HG02588 (cell line): ENCODE results near the gene ZNF45.
A peak's percentile ranks its signal among the peaks of the same experiment; 100 is the strongest.
"Not testable (repeated sequence)": the region's sequence is repeated elsewhere in the genome, so short reads cannot be mapped to it uniquely, and the experiment has no call there.

ENCODE experiments used
- ATAC-seq: cut with Tn5 transposase; IDR thresholded peaks from one replicate; pipeline ENCODE4 v1.9.1; 2021; ENCODE audit warnings: mild to moderate bottlenecking, moderate library complexity; ENCODE audit not compliant: unreplicated experiment

ZNF45 gene

DNA sequence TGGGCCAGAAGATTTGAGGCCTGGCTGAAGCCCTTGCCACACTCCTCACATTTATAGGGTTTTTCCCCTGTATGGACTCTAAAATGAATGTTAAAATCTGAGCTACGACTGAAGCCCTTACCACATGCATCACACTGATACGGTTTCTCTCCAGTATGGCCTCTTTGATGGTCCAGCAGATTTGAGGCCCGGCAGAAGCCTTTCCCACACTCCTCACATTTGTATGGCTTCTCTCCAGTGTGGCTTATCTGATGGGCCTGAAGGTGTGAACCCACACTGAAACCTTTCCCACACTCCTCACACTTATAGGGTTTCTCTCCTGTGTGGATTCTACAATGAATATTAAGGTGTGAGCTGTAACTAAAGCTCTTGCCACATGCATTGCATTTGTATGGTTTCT, 21.0 kb downstream of the ZNF45 start:
- no peak for ATAC-seq

DNA sequence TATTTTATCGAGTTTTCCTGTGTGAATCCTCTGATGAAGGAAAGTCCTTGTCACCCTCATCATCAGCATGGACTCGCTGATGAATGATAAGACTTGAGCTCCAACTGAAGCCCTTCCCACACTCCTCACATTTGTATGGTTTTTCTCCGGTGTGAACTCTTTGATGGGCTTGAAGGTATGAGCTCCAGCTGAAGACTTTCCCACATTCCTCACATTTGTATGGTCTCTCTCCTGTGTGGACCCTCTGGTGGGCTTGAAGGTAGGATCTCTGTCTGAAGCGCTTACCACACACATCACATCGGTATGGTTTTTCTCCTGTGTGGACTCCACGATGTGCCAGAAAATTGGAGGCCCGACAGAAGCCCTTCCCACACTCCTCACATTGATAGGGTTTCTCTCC, 21.7 kb downstream of the ZNF45 start:
- ATAC-seq = no peak

DNA sequence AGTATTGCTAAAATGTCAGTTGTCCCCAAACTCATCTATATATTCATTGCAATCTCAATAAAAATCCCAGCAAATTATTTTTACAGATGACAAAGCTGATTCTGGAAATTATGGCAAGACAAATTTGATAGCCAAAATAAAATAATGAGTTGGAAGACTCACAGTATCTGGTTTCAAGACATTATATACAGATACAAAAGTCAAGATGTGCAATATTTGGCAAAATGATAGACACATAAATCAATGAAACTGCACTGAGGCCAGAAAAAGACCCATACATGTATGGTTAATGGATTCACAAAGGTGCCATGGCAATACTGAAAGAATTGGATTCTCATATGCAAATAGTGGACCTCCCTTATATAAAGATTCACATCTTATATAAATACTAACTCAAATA, 24.2 kb downstream of the ZNF45 start:
- no peak for ATAC-seq

DNA sequence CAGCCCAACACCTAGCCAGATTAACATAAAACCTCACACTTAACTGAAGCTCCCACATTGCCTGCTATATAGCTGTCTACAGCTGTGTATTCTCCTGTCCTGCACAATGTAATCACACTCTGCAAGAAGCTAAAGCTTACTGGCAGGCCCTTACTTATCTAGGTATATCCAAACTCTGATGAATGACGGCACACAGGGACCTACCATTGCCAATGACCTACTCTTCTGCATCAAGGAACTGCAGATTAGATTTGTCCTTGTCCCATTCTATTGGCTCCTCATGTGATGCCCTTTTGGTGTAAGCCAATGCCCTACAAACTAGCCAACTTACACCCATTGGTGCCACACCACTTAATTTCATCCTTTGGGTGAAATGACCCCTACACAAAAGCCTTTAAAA, 26.4 kb downstream of the ZNF45 start:
- ATAC-seq = no peak

DNA sequence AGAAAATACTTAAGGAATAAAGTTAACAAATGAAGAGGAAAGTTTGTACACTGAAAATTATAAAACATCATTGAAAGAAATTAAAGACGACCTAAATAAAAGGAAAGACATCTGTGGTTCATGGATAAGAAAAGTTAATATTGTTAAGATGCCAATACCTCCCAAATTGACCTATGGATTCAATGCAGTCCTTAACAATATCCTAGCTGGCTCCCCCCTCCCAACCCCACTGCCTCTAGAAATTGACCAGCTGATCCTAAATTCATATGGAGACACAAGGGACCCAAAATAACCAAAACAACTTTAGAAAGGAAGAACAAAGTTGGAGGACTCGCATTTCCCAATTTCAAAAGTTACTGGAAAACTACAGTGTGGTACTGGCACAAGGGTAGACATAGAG, 28.3 kb downstream of the ZNF45 start:
- no peak for ATAC-seq

DNA sequence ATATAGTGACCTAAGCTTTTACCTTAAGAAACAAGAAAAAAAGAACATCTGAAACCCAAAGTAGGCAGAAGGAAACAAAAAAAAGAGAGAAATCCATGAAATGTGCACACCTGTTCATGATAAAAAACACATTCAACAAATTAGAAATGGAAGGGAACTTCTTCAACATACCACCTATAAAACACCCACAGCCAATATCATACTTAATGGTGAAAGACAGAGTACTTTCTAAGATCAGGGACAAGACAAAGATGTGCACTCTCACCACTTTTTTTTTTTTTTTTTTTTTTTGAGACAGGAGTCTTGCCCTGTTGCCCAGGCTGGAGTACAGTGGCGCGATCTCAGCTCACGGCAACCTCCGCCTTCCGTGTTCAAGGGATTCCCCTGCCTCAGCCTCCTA, 29.2 kb downstream of the ZNF45 start:
- ATAC-seq = no peak

DNA sequence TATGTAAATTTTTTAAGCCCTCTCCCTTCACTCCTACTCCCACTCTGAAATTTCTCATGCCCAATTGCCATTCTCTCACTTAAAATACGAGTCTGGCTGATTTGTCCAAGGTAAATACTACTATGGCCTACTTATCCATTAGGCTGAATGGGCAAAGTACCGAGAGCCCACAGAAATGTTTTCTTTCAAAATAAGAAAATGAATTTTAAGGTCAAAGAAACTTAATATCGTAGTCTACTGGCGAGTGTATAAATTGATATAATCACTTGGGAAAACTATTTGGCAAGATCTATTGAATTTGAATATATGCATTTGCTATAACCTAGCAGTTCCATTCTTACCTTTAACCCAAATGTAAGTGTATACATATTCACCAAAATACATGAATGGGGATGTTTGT, 32.7 kb downstream of the ZNF45 start:
- ATAC-seq = no peak

DNA sequence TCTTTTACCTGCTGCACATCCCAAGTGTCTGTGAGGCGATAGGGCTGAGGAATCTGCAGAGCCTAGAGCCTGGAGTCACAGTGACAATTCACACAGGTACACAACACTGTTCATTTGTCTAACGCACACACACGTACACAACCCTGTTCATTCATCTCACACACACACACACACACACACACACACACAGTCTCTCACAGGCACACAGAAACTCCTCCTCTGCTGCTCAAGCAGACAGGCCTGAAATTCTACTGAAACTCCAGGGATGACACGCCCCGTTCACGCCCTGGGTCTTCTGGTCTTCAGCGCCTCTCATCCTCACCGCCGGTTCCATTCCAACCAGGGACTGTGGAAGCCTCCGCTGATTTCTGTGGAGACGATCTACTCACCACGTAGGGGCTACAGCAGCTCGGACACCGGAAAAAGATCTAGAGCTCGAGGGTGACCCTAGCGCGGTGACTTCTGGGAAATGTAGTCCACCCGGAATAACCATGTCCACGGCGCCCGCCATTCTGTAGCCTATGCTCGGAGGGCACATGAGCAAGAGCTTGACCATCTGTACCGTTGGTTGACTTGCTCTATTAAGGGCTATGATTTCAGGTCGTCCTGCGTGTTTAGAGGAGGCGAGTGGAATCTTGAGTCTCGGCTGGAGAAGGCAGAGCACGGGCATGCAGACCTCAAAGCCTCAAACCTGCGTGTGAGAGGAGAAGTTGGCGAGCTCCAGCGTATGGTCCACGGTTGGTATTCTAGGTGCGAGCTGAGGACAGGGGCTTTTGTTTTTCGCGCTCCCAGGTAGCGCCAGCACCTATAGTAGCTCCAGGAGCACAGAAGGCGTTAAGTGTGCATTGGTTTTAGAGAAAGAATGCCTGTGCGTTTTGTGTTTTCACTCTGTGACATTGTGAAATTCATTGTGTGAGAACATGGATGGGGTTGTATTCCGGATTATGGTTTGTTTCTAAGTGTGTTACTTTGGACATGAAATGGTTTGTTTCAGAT, 33.4 kb downstream of the ZNF45 start:
- ATAC-seq = peak; percentile 67

DNA sequence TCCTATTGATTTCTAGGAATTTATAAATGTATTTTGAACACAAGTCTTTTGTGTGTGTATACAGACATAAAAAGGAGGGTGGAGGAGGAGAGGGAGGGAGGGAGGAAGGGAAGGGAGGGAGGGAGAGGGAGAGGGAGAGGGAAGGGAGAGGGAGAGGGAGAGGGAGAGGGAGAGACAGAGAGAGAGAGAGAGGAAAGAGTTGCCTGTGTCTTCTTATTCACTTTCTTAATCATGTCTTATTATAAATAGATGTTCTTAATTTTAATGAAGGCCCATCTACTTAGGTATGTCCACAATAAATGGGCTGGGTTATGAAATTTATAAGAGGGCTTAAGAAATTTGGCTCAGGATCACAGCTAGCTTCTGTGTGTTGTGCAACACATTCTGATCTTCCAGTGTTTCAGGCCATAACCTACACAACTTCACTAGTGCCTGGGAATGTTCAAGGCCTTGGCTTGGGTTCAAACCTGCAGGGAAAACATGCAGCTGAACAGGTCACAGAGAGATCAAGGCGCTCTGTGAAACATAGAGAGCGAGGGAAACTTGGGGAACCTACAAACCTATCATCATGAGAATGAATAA, 39.3 kb downstream of the ZNF45 start:
- ATAC-seq = no peak

DNA sequence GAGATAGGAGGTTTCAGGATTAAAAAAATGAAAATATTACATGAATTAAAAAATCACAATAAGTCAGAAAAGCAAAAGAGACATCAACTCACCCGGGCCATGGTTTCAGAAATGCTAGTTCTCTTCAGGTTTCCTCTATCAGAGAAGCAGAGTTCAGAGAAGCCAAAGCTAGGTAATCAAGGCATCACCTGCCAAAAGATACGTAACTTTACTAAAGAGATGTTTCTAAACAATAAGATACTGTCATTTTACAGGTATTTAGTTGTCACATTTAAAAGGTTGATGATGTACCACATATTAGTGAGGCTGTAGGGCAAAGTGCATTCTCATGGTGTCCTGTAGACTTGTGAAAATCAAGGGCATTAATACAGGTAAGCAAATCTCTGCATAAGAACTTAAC, 51.2 kb downstream of the ZNF45 start, which contains the start of gene ZNF404:
Gene ZNF404, minus strand, starts transcription at position 101 of the 400 bp plus-strand sequence.
- no peak for ATAC-seq

DNA sequence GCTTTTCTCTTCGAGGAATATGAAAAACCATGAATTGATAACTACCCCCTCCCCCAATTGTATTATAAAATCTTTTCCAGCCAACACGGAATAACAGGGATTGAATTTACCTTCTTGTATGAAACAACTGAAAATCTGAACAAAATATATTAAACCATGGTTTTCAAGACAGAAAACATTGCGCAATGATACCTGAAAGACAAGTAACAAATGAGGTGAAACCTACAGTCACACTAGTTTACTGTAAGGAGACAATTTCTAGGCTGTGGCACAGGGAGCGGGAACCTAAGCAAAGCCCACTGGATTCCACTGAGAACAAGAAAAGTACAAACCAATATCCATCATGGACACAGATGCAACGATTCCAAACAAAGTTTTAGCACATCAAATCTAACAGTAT, 54.6 kb downstream of the ZNF45 start:
- no peak for ATAC-seq

DNA sequence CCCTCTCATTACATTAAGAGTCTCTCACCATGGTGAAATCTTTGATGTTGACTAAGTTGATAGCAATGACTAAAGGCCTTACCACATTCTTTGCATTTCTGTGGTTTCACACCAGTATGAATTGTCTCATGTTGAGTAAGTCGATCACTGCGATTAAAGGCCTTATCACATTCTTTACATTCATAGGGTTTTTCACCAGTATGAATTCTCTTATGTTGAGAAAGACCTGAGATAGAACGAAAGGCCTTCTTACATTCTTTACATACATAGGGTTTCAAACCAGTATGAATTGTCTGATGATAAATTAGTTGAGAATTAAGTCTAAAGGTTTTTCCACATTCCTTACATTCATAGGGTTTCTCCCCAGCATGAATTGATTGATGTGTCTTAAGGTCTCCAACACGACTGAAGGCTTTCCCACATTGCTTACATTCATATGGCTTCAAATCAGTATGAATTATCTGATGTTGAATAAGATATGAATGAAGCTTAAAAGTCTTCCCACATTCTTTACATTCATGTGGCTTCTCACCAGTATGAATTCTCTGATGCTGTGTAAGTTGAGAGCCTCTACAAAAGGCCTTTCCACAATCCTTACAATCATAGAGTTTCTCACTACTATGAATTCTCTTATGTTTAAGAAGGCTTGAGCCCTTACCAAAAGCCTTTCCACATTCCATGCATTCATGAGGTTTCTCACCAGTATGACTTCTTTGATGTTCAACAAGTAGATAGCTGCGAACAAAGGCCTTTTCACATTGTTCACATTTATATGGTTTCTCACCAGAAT, 62.3 kb downstream of the ZNF45 start:
- no peak for ATAC-seq

DNA sequence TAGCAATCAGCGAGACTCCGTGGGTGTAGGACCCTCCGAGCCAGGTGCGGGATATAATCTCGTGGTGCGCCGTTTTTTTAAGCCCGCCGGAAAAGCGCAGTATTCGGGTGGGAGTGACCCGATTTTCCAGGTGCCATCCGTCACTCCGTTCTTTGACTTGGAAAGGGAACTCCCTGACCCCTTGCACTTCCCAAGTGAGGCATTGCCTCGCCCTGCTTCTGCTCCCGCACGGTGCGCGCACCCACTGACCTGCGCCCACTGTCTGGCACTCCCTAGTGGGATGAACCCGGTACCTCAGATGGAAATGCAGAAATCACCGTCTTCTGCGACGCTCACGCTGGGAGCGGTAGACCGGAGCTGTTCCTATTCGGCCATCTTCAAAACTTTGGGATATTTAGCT, 68.2 kb downstream of the ZNF45 start:
- ATAC-seq = not testable (repeated sequence)
